ENCODE measurements around the gene CCM2.

DNA sequence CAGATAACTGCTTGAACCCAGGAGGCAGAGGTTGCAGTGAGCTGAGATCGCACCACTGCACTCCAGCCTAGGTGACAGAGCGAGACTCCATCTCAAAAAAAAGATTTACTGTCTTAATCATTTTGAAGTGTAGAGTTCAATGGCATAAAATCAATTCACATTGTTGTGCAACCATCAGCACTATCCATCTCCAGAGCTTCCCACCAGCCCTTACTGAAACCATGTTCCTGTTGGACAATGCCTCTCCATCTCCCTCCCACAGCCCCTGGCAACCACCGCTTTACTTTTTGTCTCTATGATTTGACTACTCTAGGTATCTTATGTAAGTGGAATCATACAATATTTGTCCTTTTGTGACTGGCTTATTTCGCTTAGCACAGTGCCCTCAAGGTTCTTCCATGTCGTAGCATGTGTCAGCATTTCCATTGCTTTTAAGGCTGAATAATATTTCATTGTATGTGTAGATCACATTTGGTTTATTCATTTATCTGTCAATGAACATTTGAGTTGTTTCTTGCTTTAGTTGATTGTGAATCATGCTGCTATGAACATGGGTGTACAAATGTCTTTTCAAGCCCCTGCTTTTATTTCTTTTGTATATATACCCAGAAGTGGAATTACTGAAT is 55.7 kb downstream of the CCM2 start:
- TF ChIP-seq, protein P1, sequence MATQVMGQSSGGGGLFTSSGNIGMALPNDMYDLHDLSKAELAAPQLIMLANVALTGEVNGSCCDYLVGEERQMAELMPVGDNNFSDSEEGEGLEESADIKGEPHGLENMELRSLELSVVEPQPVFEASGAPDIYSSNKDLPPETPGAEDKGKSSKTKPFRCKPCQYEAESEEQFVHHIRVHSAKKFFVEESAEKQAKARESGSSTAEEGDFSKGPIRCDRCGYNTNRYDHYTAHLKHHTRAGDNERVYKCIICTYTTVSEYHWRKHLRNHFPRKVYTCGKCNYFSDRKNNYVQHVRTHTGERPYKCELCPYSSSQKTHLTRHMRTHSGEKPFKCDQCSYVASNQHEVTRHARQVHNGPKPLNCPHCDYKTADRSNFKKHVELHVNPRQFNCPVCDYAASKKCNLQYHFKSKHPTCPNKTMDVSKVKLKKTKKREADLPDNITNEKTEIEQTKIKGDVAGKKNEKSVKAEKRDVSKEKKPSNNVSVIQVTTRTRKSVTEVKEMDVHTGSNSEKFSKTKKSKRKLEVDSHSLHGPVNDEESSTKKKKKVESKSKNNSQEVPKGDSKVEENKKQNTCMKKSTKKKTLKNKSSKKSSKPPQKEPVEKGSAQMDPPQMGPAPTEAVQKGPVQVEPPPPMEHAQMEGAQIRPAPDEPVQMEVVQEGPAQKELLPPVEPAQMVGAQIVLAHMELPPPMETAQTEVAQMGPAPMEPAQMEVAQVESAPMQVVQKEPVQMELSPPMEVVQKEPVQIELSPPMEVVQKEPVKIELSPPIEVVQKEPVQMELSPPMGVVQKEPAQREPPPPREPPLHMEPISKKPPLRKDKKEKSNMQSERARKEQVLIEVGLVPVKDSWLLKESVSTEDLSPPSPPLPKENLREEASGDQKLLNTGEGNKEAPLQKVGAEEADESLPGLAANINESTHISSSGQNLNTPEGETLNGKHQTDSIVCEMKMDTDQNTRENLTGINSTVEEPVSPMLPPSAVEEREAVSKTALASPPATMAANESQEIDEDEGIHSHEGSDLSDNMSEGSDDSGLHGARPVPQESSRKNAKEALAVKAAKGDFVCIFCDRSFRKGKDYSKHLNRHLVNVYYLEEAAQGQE (IDR thresholded peaks at IDR 0.05; ENCODE audit: unreplicated experiment) = no peak
- TF ChIP-seq POLR2AphosphoS5 (IDR thresholded peaks at IDR 0.05; ENCODE audit: low read depth) (no peak), EZH2phosphoT487 (IDR thresholded peaks at IDR 0.05; ENCODE audit: unreplicated experiment) (no peak), EZH2 (IDR thresholded peaks at IDR 0.05; ENCODE audit: low read depth, unreplicated experiment) (no peak), CREB1 (CRISPR knock-in tag; IDR thresholded peaks at IDR 0.05; ENCODE audit: low read depth) (no peak), ETS1 (IDR thresholded peaks at IDR 0.05) (no peak), ZNF331 (CRISPR knock-in tag; IDR thresholded peaks at IDR 0.05; ENCODE audit: low read depth) (no peak)
- TF ChIP-seq, protein P2, sequence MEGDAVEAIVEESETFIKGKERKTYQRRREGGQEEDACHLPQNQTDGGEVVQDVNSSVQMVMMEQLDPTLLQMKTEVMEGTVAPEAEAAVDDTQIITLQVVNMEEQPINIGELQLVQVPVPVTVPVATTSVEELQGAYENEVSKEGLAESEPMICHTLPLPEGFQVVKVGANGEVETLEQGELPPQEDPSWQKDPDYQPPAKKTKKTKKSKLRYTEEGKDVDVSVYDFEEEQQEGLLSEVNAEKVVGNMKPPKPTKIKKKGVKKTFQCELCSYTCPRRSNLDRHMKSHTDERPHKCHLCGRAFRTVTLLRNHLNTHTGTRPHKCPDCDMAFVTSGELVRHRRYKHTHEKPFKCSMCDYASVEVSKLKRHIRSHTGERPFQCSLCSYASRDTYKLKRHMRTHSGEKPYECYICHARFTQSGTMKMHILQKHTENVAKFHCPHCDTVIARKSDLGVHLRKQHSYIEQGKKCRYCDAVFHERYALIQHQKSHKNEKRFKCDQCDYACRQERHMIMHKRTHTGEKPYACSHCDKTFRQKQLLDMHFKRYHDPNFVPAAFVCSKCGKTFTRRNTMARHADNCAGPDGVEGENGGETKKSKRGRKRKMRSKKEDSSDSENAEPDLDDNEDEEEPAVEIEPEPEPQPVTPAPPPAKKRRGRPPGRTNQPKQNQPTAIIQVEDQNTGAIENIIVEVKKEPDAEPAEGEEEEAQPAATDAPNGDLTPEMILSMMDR (conservative IDR thresholded peaks at IDR 0.05; ENCODE audit: low read depth in 2 of 2) = no peak

Data from GM23338 (cell line).